A549 (cell line): ENCODE results near the gene C1QTNF12. TPM values are rescaled to one million over a fixed set of nuclear protein-coding genes. Genes with fewer than 3 reads are reported as not detected.

ENCODE experiments used
- ATAC-seq, 2 experiments: fragments of 200-7000 bp in 1 of 2; fragments of >200 bp in 1 of 2; cut with Nextera tagmentation in 1 of 2; cut with Tn5 transposase in 1 of 2; 3 replicates each; pipeline versions ENCODE4 v1.8.0 to v1.9.1; 2018 to 2020; ENCODE audit warnings: mild to moderate bottlenecking in 1 of 2, moderate library complexity in 1 of 2
- CTCF ChIA-PET: fragments of 300-600 bp; sonication (Branson Sonifier 250); formaldehyde crosslinking; extraction: SDS; loops from one replicate; lab custom pipeline; 2021; ENCODE audit warnings: antibody characterized with exemption, inconsistent platforms; lab: Yijun Ruan, JAX
- POLR2A ChIA-PET: fragments of 350-600 bp; formaldehyde crosslinking; extraction: SDS; loops from one replicate; lab custom pipeline; 2021; ENCODE audit warnings: antibody characterized with exemption, inconsistent platforms; lab: Yijun Ruan, JAX
- DNase-seq, 2 experiments: peaks; one replicate each; pipeline versions ENCODE4 v3.0.0 to v3.0.0-alpha.2; 2011 to 2016; ENCODE audit warnings: low read depth in 1 of 2, low spot score in 1 of 2
- FAIRE-seq: peaks from 2 replicates; lab custom pipeline; 2011; peaks lifted over from hg19 to GRCh38; lab: Jason Lieb, UNC
- H3K27ac ChIP-seq, 2 experiments: fragments of >200 bp; sonication (Bioruptor Twin); formaldehyde crosslinking; 3 replicates each; pipeline ENCODE4 v1.5.1; 2016 to 2017
- H3K4me1 ChIP-seq: fragments of >200 bp; sonication (Bioruptor Twin); formaldehyde crosslinking; 3 replicates; pipeline ENCODE4 v1.6.1; 2016
- H3K4me2 ChIP-seq: fragments of >200 bp; sonication (Bioruptor Twin); formaldehyde crosslinking; 3 replicates; pipeline ENCODE4 v1.6.1; 2016
- H3K4me3 ChIP-seq: fragments of >200 bp; sonication (Bioruptor Twin); formaldehyde crosslinking; 3 replicates; pipeline ENCODE4 v1.5.1; 2016
- H3K9me3 ChIP-seq: fragments of >200 bp; sonication (Bioruptor Twin); formaldehyde crosslinking; 3 replicates; pipeline ENCODE4 v1.6.1; 2016
- BHLHE40 ChIP-seq: IDR thresholded peaks from 2 replicates; pipeline ENCODE4 v1.6.1; 2012; ENCODE audit warnings: low read depth, low read length, inconsistent platforms
- CBX8 ChIP-seq: fragments of 200-600 bp; sonication (generic); IDR thresholded peaks from 2 replicates; pipeline ENCODE4 v1.6.1; 2016
- CEBPB ChIP-seq, 2 experiments: fragments of >200 bp in 1 of 2; sonication (Bioruptor Twin) in 1 of 2; formaldehyde crosslinking in 1 of 2; IDR thresholded peaks; 2 replicates each; pipeline ENCODE4 v1.6.1; 2012 to 2016
- CHD4 ChIP-seq: fragments of 200-600 bp; sonication (generic); IDR thresholded peaks from 2 replicates; pipeline ENCODE4 v1.6.1; 2016; ENCODE audit warnings: antibody characterized with exemption, mild to moderate bottlenecking, borderline replicate concordance
- EHF ChIP-seq: fragments of 250-450 bp; sonication (Bioruptor Pico); IDR thresholded peaks from 2 replicates; pipeline ENCODE4 v1.5.0; 2020; ENCODE audit warnings: mild to moderate bottlenecking
- FOSB ChIP-seq: fragments of 250-450 bp; sonication (Bioruptor Pico); IDR thresholded peaks from 2 replicates; pipeline ENCODE4 v1.5.0; 2020; ENCODE audit warnings: mild to moderate bottlenecking, moderate library complexity
- HOXA7 ChIP-seq: fragments of 250-450 bp; sonication (Bioruptor Pico); IDR thresholded peaks from 2 replicates; pipeline ENCODE4 v1.5.0; 2020; ENCODE audit warnings: mild to moderate bottlenecking, moderate library complexity
- MAFK ChIP-seq: fragments of 450-650 bp; IDR thresholded peaks from 2 replicates; pipeline ENCODE4 v1.6.1; 2014; ENCODE audit not compliant: partially characterized antibody
- NFE2L2 ChIP-seq: fragments of 150-350 bp; conservative IDR thresholded peaks from 2 replicates; pipeline ENCODE4 v1.6.1; 2014; ENCODE audit warnings: low read length
- NR3C1 ChIP-seq: fragments of >200 bp; sonication (Bioruptor Twin); formaldehyde crosslinking; IDR thresholded peaks from 3 replicates; pipeline ENCODE4 v1.6.1; 2017
- RAD21 ChIP-seq, 2 experiments: fragments of >200 bp in 1 of 2; sonication (Bioruptor Twin) in 1 of 2; formaldehyde crosslinking in 1 of 2; IDR thresholded peaks in 1 of 2; conservative IDR thresholded peaks in 1 of 2; 2 replicates in 1 of 2; 3 replicates in 1 of 2; pipeline ENCODE4 v1.6.1; 2012 to 2018; ENCODE audit warnings: inconsistent platforms in 1 of 2
- RARB ChIP-seq: fragments of 250-450 bp; sonication (Bioruptor Pico); IDR thresholded peaks from 2 replicates; pipeline ENCODE4 v1.8.0; 2021; ENCODE audit warnings: mild to moderate bottlenecking, moderate library complexity
- RFX5 ChIP-seq: fragments of 450-650 bp; IDR thresholded peaks from 2 replicates; pipeline ENCODE4 v1.7.1; 2014; ENCODE audit warnings: antibody characterized with exemption, mild to moderate bottlenecking, moderate library complexity
- RNF2 ChIP-seq: fragments of 200-600 bp; sonication (generic); IDR thresholded peaks from 2 replicates; pipeline ENCODE4 v1.6.1; 2016; ENCODE audit warnings: low read depth, mild to moderate bottlenecking, antibody characterized with exemption, moderate library complexity, borderline replicate concordance
- SREBF2 ChIP-seq: fragments of 450-650 bp; IDR thresholded peaks from 2 replicates; pipeline ENCODE4 v1.6.1; 2014; ENCODE audit warnings: mild to moderate bottlenecking, moderate library complexity
- TP53 ChIP-seq: fragments of 250-450 bp; sonication (Bioruptor Pico); IDR thresholded peaks from 2 replicates; pipeline ENCODE4 v1.5.0; 2021; ENCODE audit warnings: mild to moderate bottlenecking, moderate library complexity
- ZFP36 ChIP-seq: fragments of 450-650 bp; IDR thresholded peaks from 2 replicates; pipeline ENCODE4 v1.6.1; 2014; ENCODE audit warnings: borderline replicate concordance; ENCODE audit not compliant: partially characterized antibody
- ZNF302 ChIP-seq: fragments of 250-450 bp; sonication (Bioruptor Pico); IDR thresholded peaks from 2 replicates; pipeline ENCODE4 v1.9.0; 2021; ENCODE audit warnings: inconsistent platforms, mild to moderate bottlenecking, moderate library complexity
- WGBS: methylation state at CpG from one replicate; pipeline ENCODE4 v1.1.6; 2017; ENCODE audit errors: missing lambda C conversion rate; 5-methylcytosine and 5-hydroxymethylcytosine counted together
- polyA plus RNA-seq, 4 experiments: library from polyadenylated mRNA; depleted of rRNA in 3 of 4; stranded (reverse); fragments of >200 nt; fragmentation: RNase III in 1 of 4; extraction: RNeasy Plus Mini Kit Qiagen cat#74134 plus additional on column Dnase treatment in 1 of 4; gene quantifications; 2 replicates in 3 of 4; 3 replicates in 1 of 4; pipeline ENCODE4 v1.2.3, GENCODE V29; 2011 to 2017
- TF ChIP-seq, protein P1 (sequence below): IDR thresholded peaks from 2 replicates; pipeline ENCODE4 v1.6.1; 2012
- TF ChIP-seq, protein P2 (sequence below): fragments of >200 bp; sonication (Bioruptor Twin); formaldehyde crosslinking; IDR thresholded peaks from 3 replicates; pipeline ENCODE4 v1.6.1; 2016
- TF ChIP-seq, protein P3 (sequence below): fragments of 150-350 bp; IDR thresholded peaks from 2 replicates; pipeline ENCODE4 v1.6.1; 2014; ENCODE audit warnings: low read depth, mild to moderate bottlenecking, low read length

The C1QTNF12 gene
- polyA plus RNA-seq, 2 of the 4 experiments (the other 2 are of a cell fraction), result 0.47 to 0.83 TPM

DNA sequence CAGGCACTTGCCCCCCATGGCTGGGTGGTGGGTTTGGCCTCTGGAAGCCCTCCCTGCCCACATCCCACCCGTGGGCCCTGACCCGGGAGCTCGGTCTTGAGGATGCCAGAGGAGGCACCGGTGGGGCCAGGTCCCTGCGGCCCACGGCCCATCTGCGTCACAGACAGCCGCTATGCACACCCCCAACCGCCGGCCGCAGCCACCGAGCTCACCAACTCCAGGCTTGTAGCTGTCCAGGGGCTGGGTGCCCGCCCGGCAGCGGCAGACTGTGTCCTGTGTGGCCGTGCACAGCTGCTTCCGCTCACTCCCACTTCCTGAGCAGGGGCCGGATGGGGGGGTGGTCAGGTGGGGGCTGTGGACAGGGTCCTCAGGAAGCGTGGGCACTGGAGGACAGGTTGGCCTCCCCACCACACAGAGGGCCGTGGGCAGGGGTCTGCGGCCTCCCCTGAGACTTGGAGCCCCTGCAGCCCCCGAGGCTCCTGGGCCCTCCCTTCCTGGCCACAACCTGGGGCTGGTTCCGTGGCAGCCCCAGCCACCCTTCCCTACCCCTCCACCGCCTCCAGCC lies 33.7 kb downstream of the C1QTNF12 start (continued):
- no peak for TF ChIP-seq MAFK

DNA sequence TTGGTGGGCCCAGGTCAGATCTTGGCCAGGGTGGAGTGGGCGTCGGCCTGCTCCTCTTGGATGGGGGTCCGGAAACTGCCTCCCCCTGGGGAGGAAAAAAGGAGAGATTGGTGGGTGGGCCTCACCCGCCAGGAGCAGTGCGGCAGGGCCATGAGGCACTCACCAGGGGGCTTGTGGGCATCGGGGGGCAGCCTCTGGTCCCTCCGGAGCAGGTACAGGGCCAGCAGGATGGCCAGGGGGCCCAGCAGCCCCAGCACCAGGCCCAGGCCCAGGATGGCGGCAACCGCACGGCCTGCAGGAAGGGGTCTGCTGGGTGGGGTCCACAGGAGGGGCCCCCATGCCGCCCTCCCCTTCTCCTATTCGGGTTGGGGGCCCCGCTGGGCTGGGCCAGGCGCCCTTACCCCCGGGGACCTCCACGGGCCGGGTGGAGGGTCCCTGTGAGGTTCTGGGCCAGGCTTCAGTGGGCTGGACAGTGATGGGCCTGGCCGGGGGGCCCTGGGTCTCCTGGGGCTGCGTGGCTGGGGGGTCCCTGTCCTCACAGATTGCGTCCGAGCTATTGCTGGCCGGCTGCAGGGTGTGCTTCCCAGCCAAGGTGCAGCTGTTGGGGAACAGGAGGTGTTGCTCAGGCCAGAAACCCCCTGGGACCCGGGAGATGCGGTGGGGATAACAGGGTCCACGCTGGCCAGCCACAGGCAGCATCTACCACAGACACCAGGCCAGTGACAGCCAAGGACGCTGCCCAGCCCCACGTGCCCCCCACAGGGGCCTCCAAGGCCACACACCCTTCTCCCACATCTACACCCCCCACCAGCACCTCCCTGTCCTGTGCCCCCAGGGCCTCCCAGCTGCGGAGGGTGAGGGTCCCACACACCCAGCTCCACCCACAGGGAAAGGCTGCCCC lies 34.7 kb downstream of the C1QTNF12 start:
- H3K4me1 ChIP-seq, result 0 out of 3 replicates have a peak, but pooled peaks cover 3% of the 10 kb centered on the region
- ATAC-seq, result no peak
- no peak overlapping the region for H3K4me3 ChIP-seq
- no peaks in the 10 kb centered on the region for H3K9me3 ChIP-seq
- WGBS, result 92% methylated on average over 8 of the region's 28 CpGs
- ChIA-PET CTCF (interaction anchor here (1.7 to 2.0 kb wide), 2 partner anchors 16 to 90 kb away, joined by 4 to 7 read pairs; no protein-coding TSS in a partner anchor), POLR2A (no interaction called here)
- H3K4me2 ChIP-seq, result no peak overlapping the region
- no peak for FAIRE-seq
- no peak for TF ChIP-seq RAD21 (conservative IDR thresholded peaks at IDR 0.05 in 1 of 2, IDR thresholded peaks at IDR 0.05 in 1 of 2)
- DNase-seq, result no peak
- H3K27ac ChIP-seq, result no peak overlapping the region

DNA sequence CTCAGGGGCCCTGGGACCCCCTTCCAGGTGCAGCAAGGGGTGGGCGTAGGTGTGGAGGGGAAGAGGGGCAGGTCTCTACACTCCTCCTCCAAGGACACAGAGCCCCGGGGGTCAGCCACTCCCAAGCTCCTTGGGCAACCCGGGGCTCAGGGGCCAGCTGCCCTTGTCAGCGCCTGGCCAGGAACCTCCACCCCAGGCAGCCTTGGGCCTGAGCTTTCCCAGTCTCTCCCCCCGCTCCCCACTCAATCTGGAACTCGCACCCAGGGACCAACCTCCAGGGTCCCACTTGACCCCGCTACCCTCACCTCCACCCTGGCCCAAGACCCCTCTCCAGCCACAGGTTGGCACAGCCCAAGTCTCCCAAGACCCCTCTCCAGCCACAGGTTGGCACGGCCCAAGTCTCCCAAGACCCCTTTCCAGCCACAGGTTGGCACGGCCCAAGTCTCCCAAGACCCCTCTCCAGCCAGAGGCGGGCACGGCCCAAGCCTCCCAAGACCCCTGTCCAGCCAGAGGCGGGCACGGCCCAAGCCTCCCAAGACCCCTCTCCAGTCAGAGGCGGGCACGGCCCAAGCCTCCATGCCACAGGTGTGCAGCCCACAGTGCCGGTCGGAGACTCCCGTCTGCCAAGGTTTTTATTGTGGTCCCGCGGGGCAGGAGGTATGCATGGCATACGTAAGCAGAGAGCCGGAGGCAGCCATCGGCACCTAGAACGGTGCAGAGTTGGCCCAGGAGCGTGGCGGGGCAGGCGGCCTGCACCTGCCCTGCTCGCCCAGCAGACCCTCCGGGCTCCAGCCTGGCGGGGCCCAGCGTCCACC lies 35.6 kb downstream of the C1QTNF12 start:
- ChIA-PET CTCF (interaction anchor here (1.1 to 1.4 kb wide), 2 partner anchors 11 to 88 kb away, joined by 3 read pairs; no protein-coding TSS in a partner anchor), POLR2A (no interaction called here)
- ATAC-seq (no peak), DNase-seq (no peak), FAIRE-seq (no peak)
- WGBS, result no CpG with 5 or more reads among the region's 31 CpGs
- Histone ChIP-seq H3K4me2 (no peak overlapping the region), H3K4me3 (no peak overlapping the region), H3K9me3 (no peaks in the 10 kb centered on the region), H3K4me1 (0 out of 3 replicates have a peak, but pooled peaks cover 3% of the 10 kb centered on the region), H3K27ac (no peak overlapping the region)
- TF ChIP-seq, protein P1, sequence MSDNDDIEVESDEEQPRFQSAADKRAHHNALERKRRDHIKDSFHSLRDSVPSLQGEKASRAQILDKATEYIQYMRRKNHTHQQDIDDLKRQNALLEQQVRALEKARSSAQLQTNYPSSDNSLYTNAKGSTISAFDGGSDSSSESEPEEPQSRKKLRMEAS, result no peak
- TF ChIP-seq CHD4 (no peak), NFE2L2 (no peak), CBX8 (no peak), HOXA7 (CRISPR knock-in tag) (no peak), SREBF2 (no peak), ZNF302 (CRISPR knock-in tag) (no peak), CEBPB (IDR thresholded peaks at IDR 0.05) (no peak), FOSB (CRISPR knock-in tag) (no peak), RFX5 (no peak), RARB (CRISPR knock-in tag) (no peak), RNF2 (no peak), NR3C1 (no peak), ZFP36 (no peak), RAD21 (conservative IDR thresholded peaks at IDR 0.05 in 1 of 2, IDR thresholded peaks at IDR 0.05 in 1 of 2) (no peak), EHF (CRISPR knock-in tag) (no peak), BHLHE40 (no peak), TP53 (CRISPR knock-in tag) (no peak)
- TF ChIP-seq, protein P2, sequence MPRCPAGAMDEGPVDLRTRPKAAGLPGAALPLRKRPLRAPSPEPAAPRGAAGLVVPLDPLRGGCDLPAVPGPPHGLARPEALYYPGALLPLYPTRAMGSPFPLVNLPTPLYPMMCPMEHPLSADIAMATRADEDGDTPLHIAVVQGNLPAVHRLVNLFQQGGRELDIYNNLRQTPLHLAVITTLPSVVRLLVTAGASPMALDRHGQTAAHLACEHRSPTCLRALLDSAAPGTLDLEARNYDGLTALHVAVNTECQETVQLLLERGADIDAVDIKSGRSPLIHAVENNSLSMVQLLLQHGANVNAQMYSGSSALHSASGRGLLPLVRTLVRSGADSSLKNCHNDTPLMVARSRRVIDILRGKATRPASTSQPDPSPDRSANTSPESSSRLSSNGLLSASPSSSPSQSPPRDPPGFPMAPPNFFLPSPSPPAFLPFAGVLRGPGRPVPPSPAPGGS, result no peak
- TF ChIP-seq, protein P3, sequence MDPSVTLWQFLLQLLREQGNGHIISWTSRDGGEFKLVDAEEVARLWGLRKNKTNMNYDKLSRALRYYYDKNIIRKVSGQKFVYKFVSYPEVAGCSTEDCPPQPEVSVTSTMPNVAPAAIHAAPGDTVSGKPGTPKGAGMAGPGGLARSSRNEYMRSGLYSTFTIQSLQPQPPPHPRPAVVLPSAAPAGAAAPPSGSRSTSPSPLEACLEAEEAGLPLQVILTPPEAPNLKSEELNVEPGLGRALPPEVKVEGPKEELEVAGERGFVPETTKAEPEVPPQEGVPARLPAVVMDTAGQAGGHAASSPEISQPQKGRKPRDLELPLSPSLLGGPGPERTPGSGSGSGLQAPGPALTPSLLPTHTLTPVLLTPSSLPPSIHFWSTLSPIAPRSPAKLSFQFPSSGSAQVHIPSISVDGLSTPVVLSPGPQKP, result no peak
